Activated naive CD4-positive, alpha-beta T cell treated with anti-CD3 and anti-CD28 coated beads, Interleukin-2, amount 50 U/mL, for 24 hours (primary cell): ENCODE measurements around the gene UBE2J2.

Experiments used
- H3K27ac Mint-ChIP-seq: one replicate; pipeline ENCODE4 v1.8.0; 2021; ENCODE audit warnings: mild to moderate bottlenecking, mixed read lengths
- H3K27me3 Mint-ChIP-seq: one replicate; pipeline ENCODE4 v1.8.0; 2021; ENCODE audit warnings: mixed read lengths
- H3K36me3 Mint-ChIP-seq: one replicate; pipeline ENCODE4 v1.8.0; 2021; ENCODE audit warnings: mixed read lengths
- H3K4me1 Mint-ChIP-seq: one replicate; pipeline ENCODE4 v1.8.0; 2021; ENCODE audit warnings: mixed read lengths
- H3K4me3 Mint-ChIP-seq: one replicate; pipeline ENCODE4 v1.8.0; 2021; ENCODE audit warnings: mild to moderate bottlenecking, mixed read lengths
- H3K9me3 Mint-ChIP-seq: one replicate; pipeline ENCODE4 v1.8.0; 2021; ENCODE audit warnings: mixed read lengths

The UBE2J2 gene

GRCh38 chr1:1215080-1215676 lies 58.5 kb downstream of the UBE2J2 start:
- peaks cover 22% of the 10 kb centered on the region for H3K4me1 Mint-ChIP-seq
- H3K36me3 Mint-ChIP-seq, result peaks cover 8% of the 10 kb centered on the region
- H3K9me3 Mint-ChIP-seq, result no peaks in the 10 kb centered on the region
- no peak overlapping the region for H3K27ac Mint-ChIP-seq
- no peaks in the 10 kb centered on the region for H3K27me3 Mint-ChIP-seq
- peak overlapping the region; percentile 73 for H3K4me3 Mint-ChIP-seq

DNA sequence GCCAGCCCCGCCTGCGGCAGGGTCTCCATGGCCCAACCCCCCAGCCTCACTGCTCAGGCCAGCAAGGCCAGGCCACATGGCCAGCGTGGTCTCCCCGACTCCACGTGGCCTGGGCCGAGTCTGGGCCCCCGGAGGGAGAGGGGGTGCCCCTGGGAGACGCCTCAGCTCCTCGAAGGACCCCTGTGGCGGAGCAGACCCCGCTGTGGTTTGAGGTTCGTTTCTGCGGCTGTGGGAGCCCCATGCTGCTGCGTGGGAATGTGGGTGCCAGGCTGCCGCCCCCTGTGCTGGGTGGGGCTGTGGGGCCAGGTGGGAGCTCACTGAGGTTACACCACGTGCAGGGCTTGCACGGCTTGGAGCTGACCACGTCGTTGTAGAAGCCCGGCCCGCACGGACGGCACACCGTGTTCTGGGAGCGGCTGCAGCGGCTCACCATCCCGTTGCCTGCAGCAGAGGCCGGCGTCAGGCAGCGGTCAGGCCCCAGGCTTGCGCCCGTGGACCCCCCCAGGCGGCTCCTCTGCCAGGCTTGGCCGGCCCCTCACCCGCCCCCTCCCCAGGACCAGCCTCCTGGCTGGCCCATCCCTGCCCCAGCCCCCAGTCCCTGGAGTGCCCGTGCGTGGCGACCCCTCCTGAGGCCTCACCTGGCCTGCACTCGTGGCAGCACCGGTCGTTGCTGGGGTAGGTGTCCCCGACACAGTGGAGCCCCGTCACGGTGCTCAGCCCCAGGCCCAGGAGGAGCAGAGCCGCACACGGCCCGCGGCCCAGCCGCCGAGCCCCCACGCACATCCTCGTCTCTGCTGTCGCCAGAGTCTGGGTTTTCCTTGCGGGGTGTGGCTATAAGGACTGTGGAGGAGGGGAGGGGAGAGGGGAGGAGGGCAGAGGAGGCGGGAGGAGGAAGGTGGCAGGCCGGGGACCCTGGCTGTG lies 60.0 kb downstream of the UBE2J2 start, which contains the start of gene TNFRSF4:
Gene TNFRSF4 (minus strand): TSS at position 809 of the 921 bp plus-strand sequence. CDS start 26 bp downstream, at position 783.
- no peaks in the 10 kb centered on the region for H3K9me3 Mint-ChIP-seq
- H3K4me1 Mint-ChIP-seq, result peaks cover 30% of the 10 kb centered on the region
- peaks cover 8% of the 10 kb centered on the region for H3K36me3 Mint-ChIP-seq
- no peaks in the 10 kb centered on the region for H3K27me3 Mint-ChIP-seq
- H3K27ac Mint-ChIP-seq, result peak within 1 kb of the TSS; percentile 68
- H3K4me3 Mint-ChIP-seq, result peak within 1 kb of the TSS; percentile 73

DNA sequence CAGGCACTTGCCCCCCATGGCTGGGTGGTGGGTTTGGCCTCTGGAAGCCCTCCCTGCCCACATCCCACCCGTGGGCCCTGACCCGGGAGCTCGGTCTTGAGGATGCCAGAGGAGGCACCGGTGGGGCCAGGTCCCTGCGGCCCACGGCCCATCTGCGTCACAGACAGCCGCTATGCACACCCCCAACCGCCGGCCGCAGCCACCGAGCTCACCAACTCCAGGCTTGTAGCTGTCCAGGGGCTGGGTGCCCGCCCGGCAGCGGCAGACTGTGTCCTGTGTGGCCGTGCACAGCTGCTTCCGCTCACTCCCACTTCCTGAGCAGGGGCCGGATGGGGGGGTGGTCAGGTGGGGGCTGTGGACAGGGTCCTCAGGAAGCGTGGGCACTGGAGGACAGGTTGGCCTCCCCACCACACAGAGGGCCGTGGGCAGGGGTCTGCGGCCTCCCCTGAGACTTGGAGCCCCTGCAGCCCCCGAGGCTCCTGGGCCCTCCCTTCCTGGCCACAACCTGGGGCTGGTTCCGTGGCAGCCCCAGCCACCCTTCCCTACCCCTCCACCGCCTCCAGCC lies 60.8 kb downstream of the UBE2J2 start:
- Mint-ChIP-seq H3K36me3 (peaks cover 6% of the 10 kb centered on the region), H3K27me3 (no peaks in the 10 kb centered on the region), H3K4me1 (peaks cover 38% of the 10 kb centered on the region), H3K27ac (no peak overlapping the region), H3K9me3 (no peaks in the 10 kb centered on the region), H3K4me3 (peak overlapping the region; percentile 67)

- H3K9me3 Mint-ChIP-seq, result no peaks in the 10 kb centered on the region
These were observed 61.9 kb downstream of the UBE2J2 start for GRCh38 chr1:1211541-1212441.

DNA sequence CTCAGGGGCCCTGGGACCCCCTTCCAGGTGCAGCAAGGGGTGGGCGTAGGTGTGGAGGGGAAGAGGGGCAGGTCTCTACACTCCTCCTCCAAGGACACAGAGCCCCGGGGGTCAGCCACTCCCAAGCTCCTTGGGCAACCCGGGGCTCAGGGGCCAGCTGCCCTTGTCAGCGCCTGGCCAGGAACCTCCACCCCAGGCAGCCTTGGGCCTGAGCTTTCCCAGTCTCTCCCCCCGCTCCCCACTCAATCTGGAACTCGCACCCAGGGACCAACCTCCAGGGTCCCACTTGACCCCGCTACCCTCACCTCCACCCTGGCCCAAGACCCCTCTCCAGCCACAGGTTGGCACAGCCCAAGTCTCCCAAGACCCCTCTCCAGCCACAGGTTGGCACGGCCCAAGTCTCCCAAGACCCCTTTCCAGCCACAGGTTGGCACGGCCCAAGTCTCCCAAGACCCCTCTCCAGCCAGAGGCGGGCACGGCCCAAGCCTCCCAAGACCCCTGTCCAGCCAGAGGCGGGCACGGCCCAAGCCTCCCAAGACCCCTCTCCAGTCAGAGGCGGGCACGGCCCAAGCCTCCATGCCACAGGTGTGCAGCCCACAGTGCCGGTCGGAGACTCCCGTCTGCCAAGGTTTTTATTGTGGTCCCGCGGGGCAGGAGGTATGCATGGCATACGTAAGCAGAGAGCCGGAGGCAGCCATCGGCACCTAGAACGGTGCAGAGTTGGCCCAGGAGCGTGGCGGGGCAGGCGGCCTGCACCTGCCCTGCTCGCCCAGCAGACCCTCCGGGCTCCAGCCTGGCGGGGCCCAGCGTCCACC lies 62.7 kb downstream of the UBE2J2 start:
- H3K9me3 Mint-ChIP-seq, result no peaks in the 10 kb centered on the region
- H3K4me1 Mint-ChIP-seq, result peaks cover 33% of the 10 kb centered on the region
- peaks cover 2% of the 10 kb centered on the region for H3K36me3 Mint-ChIP-seq
- no peaks in the 10 kb centered on the region for H3K27me3 Mint-ChIP-seq
- H3K4me3 Mint-ChIP-seq, result peak overlapping the region; percentile 33
- peak overlapping the region; percentile 62 for H3K27ac Mint-ChIP-seq

More at GRCh38 chr1:1211541-1212441, 61.9 kb downstream of the UBE2J2 start:
- peak overlapping the region; percentile 52 for H3K4me3 Mint-ChIP-seq
- H3K36me3 Mint-ChIP-seq, result peaks cover 4% of the 10 kb centered on the region
- H3K4me1 Mint-ChIP-seq, result peaks cover 38% of the 10 kb centered on the region
- peak overlapping the region; percentile 8 for H3K27ac Mint-ChIP-seq
- H3K27me3 Mint-ChIP-seq, result no peaks in the 10 kb centered on the region

- no peaks in the 10 kb centered on the region for H3K9me3 Mint-ChIP-seq
- no peaks in the 10 kb centered on the region for H3K27me3 Mint-ChIP-seq
- H3K4me3 Mint-ChIP-seq, result peak overlapping the region; percentile 86
- H3K36me3 Mint-ChIP-seq, result peaks cover 2% of the 10 kb centered on the region
- H3K27ac Mint-ChIP-seq, result no peak overlapping the region
- H3K4me1 Mint-ChIP-seq, result peaks cover 20% of the 10 kb centered on the region
These were observed 64.8 kb downstream of the UBE2J2 start for GRCh38 chr1:1208713-1209433.

DNA sequence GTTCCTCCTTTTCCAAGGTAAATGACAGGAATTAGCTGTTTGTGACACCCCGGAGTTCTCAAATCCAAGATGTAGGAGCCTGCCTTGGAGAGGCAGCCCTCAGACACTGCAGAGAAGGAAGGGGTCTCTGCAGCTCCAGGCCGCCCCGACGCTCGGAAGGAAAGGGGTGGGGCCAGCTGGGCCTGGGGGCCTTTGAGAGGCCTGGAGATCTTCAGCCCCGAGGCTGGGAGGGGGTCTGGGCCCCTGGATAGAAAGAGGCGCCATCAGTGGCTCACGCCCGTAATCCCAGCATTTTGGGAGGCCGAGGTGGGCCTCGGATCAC lies 66.1 kb downstream of the UBE2J2 start:
- no peaks in the 10 kb centered on the region for H3K9me3 Mint-ChIP-seq
- no peaks in the 10 kb centered on the region for H3K27me3 Mint-ChIP-seq
- H3K4me3 Mint-ChIP-seq, result peak overlapping the region; percentile 86
- peaks cover 20% of the 10 kb centered on the region for H3K4me1 Mint-ChIP-seq
- H3K36me3 Mint-ChIP-seq, result peaks cover 2% of the 10 kb centered on the region
- H3K27ac Mint-ChIP-seq, result no peak overlapping the region

DNA sequence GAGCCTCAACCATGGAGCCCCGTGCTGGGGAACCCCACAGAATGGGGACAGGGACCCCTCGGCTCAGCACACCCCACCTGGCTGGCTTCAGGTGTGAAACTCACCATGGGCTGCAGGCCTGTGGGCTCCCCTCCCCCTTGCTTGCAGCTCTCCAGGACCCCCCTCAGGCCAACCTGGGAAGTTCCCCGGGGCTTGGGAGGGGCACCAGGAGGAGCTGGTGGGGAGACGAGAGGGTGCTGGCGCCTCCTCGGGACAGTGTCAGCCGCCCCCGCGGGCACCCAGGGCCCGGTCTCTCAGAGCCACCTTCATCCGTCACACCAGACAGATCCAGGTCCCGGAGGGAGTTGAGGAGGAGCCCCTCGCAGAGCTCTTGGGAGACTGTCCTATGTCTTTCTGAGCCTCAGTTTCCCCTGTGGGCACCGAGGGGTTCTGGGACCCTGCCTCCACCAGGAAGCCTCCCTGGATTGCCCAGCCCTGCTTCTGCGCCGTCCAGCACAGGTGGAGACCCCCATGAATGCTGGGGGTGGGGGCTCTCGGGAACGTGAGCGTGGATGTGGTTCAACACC lies 66.6 kb downstream of the UBE2J2 start:
- Mint-ChIP-seq H3K4me1 (peaks cover 20% of the 10 kb centered on the region), H3K27ac (no peak overlapping the region), H3K36me3 (peaks cover 2% of the 10 kb centered on the region), H3K4me3 (peak overlapping the region; percentile 75), H3K9me3 (no peaks in the 10 kb centered on the region), H3K27me3 (no peaks in the 10 kb centered on the region)

DNA sequence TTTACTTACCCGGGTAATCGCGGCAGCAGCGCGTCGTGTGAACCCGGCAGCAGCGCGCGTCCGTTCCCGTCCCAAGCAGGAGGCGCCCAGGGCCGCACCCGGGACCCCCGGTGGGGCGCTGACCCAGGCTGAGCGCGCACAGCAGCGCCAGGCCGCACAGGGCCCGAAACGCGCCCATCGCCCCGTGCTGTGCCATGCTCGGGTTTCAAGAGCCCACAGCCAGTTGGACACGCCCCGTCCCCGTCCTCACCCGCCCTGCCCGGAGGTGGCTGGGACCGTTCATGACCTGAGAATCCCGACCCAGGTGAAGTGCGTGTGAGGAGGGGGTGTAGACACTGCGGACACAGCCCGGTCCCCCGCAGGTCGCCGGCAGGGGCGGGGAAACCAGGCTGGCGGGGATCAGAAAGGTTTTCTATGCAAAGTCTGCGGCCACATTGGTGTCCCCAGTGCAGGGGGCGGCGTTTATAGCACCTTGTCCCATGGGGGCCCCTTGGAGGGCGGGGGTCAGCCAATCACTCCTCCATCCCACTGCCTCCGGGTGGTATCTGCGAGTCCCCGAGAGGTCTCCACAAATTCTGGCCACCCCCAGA lies 67.2 kb downstream of the UBE2J2 start, which contains the start of gene TNFRSF18:
Gene TNFRSF18 (minus strand): TSS at position 217 of the 590 bp plus-strand sequence. CDS start 21 bp downstream, at position 196.
- Mint-ChIP-seq H3K27ac (peak within 1 kb of the TSS; percentile 62), H3K4me1 (peaks cover 20% of the 10 kb centered on the region), H3K9me3 (no peaks in the 10 kb centered on the region), H3K36me3 (peaks cover 2% of the 10 kb centered on the region), H3K27me3 (no peaks in the 10 kb centered on the region), H3K4me3 (peak within 1 kb of the TSS; percentile 77)

DNA sequence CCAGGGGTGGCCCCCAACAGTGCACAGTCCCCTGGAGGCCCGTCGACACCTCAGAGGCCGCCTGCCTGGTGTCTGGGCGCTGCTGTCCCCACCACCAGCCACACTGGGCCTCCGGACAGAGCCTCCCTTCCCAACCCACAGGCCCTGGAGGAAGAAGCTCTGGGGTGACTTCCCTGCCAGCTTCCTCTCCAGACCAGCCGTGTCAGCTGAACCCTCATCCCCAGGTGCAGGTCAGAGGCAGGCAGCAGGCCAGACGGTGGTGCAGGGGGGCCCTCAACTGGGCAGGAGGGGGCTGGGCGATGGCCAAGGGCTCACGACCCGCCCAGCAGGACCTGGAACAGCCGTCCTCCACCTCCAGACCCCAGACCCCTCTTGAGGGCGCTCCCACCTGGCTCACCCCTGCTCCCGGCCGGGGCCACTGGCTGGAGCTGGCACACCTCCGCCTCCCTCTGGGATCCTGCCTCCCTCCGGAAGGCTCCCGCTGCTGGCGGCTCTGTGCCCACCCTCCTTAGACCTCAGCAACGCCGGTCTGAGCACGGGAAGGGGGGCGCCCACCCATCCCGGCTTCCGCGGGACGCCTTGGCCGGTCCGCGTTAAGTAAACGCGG lies 67.8 kb downstream of the UBE2J2 start:
- no peaks in the 10 kb centered on the region for H3K36me3 Mint-ChIP-seq
- H3K4me3 Mint-ChIP-seq, result peak overlapping the region; percentile 77
- no peaks in the 10 kb centered on the region for H3K9me3 Mint-ChIP-seq
- H3K27me3 Mint-ChIP-seq, result no peaks in the 10 kb centered on the region
- peaks cover 17% of the 10 kb centered on the region for H3K4me1 Mint-ChIP-seq
- peak overlapping the region; percentile 62 for H3K27ac Mint-ChIP-seq

DNA sequence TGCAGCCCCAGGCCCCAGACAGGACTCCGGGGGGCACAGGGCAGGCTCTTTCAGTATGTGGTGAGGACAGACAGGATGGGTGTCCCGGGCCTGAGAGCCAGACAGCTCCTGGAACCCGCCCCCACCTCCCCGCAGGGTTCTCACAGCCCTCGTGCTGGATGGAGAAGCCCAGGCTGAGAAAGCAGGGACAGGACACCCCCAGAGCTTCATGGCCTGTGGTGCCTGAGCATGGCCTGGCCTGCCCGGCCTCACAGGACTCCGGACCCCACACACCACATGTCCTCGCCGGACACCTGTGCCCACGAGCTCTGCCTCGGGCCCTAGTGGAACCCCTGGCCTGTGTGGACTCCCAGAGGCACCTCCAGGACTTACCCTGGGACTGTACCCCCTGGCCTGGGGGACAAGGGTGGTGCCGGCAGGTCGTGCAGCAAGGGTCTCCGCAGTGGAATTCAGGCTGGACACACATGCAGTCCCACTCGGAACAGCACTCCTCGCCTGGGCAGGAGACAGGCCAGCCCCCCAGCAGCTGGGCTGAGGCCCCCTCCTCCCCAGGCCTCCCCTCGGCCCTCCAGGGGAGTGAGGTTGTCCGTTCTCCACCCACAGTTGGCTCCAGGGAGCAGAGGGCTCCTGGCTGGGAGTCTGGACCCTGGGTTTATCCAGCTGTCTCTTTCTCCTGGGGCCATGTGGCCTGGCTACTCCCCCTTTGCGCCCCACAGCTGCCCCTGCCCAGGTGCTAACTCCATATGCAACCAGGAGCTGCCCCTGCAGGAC lies 68.5 kb downstream of the UBE2J2 start:
- H3K4me3 Mint-ChIP-seq, result peak overlapping the region; percentile 77
- no peaks in the 10 kb centered on the region for H3K9me3 Mint-ChIP-seq
- H3K4me1 Mint-ChIP-seq, result peaks cover 22% of the 10 kb centered on the region
- H3K36me3 Mint-ChIP-seq, result no peaks in the 10 kb centered on the region
- no peaks in the 10 kb centered on the region for H3K27me3 Mint-ChIP-seq
- H3K27ac Mint-ChIP-seq, result peak overlapping the region; percentile 62

DNA sequence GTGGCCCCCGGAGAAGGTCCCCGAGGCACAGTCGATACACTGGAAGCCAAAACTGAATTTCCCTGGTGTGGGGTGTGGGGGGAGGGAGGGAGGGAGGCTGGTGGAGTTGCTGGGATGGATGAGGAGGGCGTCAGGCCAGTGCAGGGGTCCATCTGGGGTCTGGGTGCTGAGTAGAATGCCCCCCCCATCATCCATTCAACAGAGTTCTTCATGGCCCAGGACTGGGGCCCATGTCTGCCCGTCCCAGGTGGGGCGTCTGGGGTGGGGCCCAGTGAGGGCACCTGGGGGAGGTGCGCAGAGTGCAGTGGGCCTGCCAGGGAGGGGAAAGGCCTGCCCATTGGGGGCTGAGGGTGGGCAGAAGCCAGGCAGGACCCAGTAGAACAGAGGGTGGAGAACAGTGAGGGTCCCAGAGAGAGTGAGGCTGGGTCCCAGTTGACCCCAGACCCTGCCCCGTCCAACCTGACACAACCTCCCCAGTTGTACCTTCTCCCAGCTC lies 69.2 kb downstream of the UBE2J2 start:
- H3K27ac Mint-ChIP-seq, result no peak overlapping the region
- no peaks in the 10 kb centered on the region for H3K36me3 Mint-ChIP-seq
- no peaks in the 10 kb centered on the region for H3K9me3 Mint-ChIP-seq
- peak overlapping the region; percentile 36 for H3K4me3 Mint-ChIP-seq
- no peaks in the 10 kb centered on the region for H3K27me3 Mint-ChIP-seq
- H3K4me1 Mint-ChIP-seq, result peaks cover 19% of the 10 kb centered on the region
